CD4-positive, alpha-beta T cell treated with Interleukin-15 for 1 hour (primary cell): ENCODE results near the gene ZNRF3.
A peak's percentile ranks its signal among the peaks of the same experiment; 100 is the strongest.
"Not testable (repeated sequence)": the region's sequence is repeated elsewhere in the genome, so short reads cannot be mapped to it uniquely, and the experiment has no call there.

Source experiments
- DNase-seq: peaks from one replicate; pipeline ENCODE4 v3.0.0-alpha.2; 2020

The ZNRF3 gene

GRCh38 chr22:28885939-28886338 lies 2.6 kb downstream of the ZNRF3 start:
- no peak for DNase-seq

DNA sequence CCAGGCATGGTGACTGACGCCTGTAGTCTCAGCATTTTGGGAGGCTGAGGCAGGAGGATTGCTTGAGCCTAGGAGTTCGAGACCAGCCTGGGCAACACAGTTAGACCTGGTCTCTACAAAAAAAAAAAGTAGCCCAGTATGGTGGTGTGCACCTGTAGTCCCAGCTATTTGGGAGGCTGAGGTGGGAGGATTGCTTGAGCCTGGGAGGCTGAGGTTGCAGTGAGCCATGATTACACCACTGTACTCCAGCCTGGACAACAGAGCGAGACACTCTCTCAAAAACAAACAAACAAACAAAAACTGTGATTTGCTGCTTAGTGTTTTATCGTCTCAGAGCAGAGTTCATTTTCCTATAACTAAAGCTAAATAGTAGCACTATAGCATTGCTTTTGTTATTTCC lies 3.3 kb downstream of the ZNRF3 start:
- not testable (repeated sequence) for DNase-seq

DNA sequence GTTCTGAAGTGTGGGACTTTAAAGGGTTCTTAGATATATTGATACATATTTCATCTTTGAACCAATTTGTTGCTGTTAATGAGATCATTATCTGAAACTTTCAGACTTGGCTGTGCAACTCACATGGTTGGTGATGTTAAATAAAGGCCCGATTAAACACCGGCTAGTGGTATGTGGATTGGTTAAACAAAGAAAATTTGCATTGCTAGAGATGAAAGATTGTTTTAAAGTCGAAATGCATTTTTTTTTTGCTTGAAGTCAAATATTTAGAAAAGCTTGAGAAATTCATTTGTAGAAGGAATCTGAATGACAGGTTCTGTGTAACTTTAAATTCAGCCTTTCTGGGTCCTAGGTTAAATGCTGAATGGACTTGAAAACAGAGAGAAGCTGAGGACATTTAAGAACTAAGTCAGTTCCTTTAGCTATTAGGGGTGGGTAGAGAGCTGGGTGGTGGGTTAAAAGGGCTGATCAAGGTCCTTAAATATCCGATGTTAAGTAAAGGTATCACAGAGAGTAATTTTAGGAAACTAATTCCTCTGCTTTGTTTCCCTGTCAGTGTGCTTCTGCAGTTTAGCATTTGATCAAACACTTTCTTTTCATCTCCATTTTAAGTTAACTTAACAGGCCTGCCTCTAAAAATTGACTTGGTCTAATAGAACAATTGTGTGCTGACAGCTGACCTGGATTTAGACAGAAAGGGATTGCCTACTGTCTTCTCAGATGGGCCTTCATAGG lies 4.5 kb downstream of the ZNRF3 start:
- DNase-seq = no peak

DNA sequence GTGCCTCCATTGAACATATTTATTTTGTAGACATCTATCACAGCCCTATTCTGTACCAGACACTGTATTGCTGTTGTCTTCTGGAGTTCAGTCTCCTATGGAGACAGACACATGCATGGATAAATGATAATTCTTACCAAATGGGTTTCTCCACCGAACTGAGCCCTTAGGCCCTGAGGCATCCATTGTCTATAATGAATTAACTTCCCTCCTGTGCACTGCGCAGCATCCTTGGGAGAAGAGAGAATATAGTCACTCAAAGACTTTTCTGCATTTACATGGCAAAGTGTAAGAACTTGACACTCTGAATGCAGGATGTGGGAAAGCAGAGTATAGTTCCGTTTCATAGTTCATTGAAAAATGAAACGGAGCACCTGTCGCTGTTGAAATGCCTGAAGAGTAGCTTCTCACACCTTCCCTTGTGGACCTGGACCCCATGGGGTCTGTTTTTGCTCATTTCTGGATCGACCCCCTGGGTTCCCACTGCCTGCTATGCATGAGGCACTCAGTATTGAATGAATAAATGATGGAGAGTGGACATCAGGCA lies 6.2 kb downstream of the ZNRF3 start:
- no peak for DNase-seq

- no peak for DNase-seq
Observed at GRCh38 chr22:28891156-28891733, 7.9 kb downstream of the ZNRF3 start.

DNA sequence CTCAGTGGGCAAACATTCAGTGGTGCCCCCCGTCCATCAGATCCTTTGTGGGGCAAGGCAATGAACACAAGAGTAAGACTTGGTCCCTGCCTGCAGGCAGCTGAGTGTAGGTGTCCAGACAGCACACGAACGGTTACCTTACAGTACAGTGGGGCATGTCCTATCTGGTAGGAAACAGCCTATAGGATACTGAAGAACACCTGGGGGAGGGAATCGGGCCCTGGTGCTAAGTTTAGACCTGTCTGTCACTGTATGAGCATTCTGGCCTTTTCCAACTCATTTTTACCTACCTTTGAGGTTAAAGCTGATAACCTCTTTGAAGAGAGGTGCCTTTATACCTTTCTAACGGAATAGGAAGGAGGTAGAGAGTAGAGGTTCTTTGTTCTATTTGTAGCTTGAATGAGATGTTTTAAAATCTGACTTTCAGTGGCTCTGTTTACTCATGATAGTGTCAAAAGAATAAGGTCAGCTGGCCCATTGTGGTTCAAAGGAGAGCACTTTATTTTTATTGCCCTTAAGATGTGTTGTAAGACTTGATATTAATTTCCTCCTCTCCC lies 8.9 kb downstream of the ZNRF3 start:
- no peak for DNase-seq

GRCh38 chr22:28893810-28894209 lies 10.4 kb downstream of the ZNRF3 start:
- no peak for DNase-seq

DNA sequence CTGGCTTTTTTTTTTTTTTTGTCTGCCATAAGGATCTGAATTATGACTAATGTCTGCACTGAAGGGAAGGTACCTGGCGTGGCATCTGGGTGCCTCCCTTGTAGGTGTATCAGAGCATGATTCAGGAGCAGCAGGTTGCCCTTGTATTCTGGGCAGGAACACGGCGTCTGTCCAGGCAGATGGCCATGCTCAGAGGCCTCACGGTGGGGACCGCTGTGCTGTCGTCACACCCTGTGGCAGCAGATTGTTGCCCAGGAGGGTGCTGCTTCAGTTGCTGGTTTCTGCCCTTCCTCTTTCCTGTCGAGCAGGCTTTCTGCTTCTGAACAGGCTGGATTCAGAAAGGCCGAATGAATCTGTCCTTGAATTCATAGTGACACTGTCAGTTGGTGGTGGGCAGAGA lies 11.0 kb downstream of the ZNRF3 start:
- peak; percentile 19 for DNase-seq

DNA sequence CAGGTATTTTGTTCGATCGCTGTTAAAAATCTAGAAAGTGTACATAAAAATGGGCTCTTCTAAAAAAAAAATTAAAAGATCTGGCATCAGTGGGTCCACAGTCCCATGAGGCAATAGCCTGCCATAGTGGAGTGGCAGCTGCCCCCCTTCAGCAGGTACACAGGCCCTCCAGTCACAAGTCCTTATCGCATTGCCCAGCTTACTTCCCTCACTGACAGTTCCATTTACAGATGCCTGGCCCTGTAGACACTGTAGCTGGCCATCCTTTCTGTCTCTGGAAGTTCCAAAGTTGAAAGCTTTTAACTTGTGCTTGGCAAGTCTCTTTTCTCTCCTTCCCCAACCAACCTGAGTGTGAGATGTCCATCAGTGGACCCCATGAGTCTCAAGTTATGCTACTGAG lies 11.4 kb downstream of the ZNRF3 start:
- DNase-seq = no peak

- no peak for DNase-seq
Observed at GRCh38 chr22:28896611-28897010, 13.2 kb downstream of the ZNRF3 start.

- DNase-seq = no peak
Observed at GRCh38 chr22:28898233-28898629, 14.9 kb downstream of the ZNRF3 start.

- DNase-seq = peak; percentile 43
Observed at GRCh38 chr22:28899199-28899853, 16.0 kb downstream of the ZNRF3 start.

GRCh38 chr22:28900379-28900925 lies 17.1 kb downstream of the ZNRF3 start:
- no peak for DNase-seq

DNA sequence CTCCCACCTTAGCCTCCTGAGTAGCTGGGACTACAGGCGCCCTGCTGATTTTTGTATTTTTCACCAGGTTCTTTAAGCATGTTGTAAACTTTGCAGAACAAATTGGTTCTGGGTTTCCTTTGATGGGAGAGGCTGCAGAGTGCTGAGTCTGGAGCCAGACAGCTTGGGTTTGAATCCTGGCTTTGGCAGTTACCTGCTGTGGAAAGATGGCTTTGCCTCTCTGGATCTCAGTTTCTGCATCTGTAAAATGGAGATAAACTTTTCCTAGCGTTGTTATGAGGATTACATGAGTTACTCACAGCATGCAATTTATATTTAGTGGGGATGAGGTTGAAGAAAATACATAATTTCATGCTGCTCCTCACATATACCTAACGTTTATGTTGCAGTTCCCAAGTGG lies 19.1 kb downstream of the ZNRF3 start:
- no peak for DNase-seq

- no peak for DNase-seq
Observed at GRCh38 chr22:28903080-28903479, 19.7 kb downstream of the ZNRF3 start.

- no peak for DNase-seq
Observed at GRCh38 chr22:28903729-28904128, 20.4 kb downstream of the ZNRF3 start.

GRCh38 chr22:28904211-28904896 lies 21.0 kb downstream of the ZNRF3 start:
- no peak for DNase-seq

DNA sequence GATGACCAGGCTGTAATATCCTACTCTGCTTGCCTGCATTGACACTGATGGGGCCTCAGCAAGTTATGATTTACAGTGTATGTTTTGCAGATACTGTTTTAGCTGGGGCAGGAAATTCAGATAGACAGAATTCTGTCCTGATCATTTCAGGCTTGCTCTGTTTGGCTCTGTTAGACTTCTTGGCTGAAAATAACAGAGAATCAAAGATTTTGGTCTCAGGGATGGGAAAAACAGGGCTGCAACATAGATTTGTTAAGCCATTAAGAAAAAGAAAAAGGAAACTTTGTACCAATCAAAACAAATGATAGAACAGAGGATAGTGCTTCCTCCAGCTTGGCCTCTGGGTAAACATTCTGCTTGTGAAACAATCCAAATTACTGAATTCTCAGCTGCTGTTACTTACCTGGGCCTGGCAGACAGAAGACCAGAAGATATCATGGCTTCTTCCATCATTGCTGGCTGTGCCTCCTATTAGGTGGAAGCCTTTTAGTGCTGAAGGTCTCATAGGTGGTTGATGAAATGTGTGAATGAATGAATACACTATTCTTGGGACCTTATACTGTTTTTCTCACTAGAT lies 22.0 kb downstream of the ZNRF3 start:
- DNase-seq = no peak

- DNase-seq = no peak
Observed at GRCh38 chr22:28906312-28906711, 22.9 kb downstream of the ZNRF3 start.

- DNase-seq = no peak
Observed at GRCh38 chr22:28907311-28908008, 24.1 kb downstream of the ZNRF3 start.

- not testable (repeated sequence) for DNase-seq
Observed at GRCh38 chr22:28908810-28909209, 25.4 kb downstream of the ZNRF3 start.

- DNase-seq = no peak
Observed at GRCh38 chr22:28909375-28909774, 26.0 kb downstream of the ZNRF3 start.
